Measurements from ENCODE around the gene ZFAND3. TPM values are rescaled to one million over a fixed set of nuclear protein-coding genes. Genes with fewer than 3 reads are reported as not detected.

ZFAND3 gene
- total and polyA plus RNA-seq, 9 donors: 16.6 to 220 (median 51.9) TPM

DNA sequence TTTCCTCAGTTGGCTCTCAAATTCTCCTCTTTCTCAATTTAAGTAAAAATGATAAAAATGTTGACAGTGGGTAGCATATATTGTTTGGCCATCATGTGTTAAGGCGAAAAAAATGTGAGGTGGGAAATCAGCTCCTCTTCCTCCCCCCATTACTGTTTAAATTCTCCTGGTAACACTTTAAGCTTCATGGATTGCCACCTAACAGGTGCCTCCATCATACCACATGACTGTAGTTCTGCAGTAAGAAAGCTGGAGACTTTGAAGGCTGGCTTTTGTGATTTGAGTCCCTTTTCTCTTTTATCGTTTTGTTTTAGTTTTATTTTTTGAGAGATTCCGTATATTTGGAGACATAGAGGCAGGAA is 1.2 kb downstream of the ZFAND3 start:
- no peaks in the 10 kb centered on the region for H3K9me3 ChIP-seq
- H3K27ac ChIP-seq: peak overlapping the region in 1 of 2 donors; percentile 99
- WGBS, 3 donors: 22 to 38% (median 30%) methylated on average over 3 of the region's 3 CpGs
- no peaks in the 10 kb centered on the region for H3K36me3 ChIP-seq
- TF ChIP-seq POLR2A (IDR thresholded peaks at IDR 0.05) (no peak), EP300 (IDR thresholded peaks at IDR 0.05) (no peak)
- TF ChIP-seq, protein P1, sequence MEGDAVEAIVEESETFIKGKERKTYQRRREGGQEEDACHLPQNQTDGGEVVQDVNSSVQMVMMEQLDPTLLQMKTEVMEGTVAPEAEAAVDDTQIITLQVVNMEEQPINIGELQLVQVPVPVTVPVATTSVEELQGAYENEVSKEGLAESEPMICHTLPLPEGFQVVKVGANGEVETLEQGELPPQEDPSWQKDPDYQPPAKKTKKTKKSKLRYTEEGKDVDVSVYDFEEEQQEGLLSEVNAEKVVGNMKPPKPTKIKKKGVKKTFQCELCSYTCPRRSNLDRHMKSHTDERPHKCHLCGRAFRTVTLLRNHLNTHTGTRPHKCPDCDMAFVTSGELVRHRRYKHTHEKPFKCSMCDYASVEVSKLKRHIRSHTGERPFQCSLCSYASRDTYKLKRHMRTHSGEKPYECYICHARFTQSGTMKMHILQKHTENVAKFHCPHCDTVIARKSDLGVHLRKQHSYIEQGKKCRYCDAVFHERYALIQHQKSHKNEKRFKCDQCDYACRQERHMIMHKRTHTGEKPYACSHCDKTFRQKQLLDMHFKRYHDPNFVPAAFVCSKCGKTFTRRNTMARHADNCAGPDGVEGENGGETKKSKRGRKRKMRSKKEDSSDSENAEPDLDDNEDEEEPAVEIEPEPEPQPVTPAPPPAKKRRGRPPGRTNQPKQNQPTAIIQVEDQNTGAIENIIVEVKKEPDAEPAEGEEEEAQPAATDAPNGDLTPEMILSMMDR (IDR thresholded peaks at IDR 0.05): no peak
- no peak for DNase-seq
- H3K4me3 ChIP-seq: peak overlapping the region; percentile 88
- H3K27me3 ChIP-seq: no peaks in the 10 kb centered on the region
- intact Hi-C loops (cut with DNase I): no loop called here
- H3K4me1 ChIP-seq (ENCODE audit: insufficient read depth): peaks cover 12% of the 10 kb centered on the region

DNA sequence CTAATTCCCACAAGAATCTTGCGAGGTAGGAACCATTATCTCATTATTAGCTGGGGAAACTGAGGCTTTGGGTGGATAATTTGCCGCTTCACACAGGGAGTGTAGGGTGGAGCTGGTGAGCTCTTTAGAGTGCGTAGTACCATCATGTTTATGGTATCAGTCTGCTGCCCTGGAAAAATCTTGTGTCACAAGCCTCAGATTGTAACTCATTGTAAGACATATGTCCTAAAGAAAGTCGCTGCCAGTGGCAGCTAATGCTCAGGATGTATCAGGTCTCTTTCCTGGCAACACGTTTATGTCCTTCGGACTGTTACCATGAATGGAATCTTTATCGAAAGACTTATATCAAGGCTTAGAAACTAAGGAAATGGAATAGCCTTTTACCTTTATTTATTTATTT is 1.9 kb downstream of the ZFAND3 start:
- intact Hi-C loops (cut with DNase I): no loop called here
- no peak overlapping the region for H3K27ac ChIP-seq
- no peak for TF ChIP-seq EP300 (IDR thresholded peaks at IDR 0.05)
- no peak for TF ChIP-seq POLR2A (IDR thresholded peaks at IDR 0.05)
- TF ChIP-seq, protein P1 (IDR thresholded peaks at IDR 0.05): no peak
- no peaks in the 10 kb centered on the region for H3K27me3 ChIP-seq
- DNase-seq: no peak
- peaks cover 15% of the 10 kb centered on the region for H3K4me1 ChIP-seq (ENCODE audit: insufficient read depth)
- no peaks in the 10 kb centered on the region for H3K36me3 ChIP-seq
- no peaks in the 10 kb centered on the region for H3K9me3 ChIP-seq
- H3K4me3 ChIP-seq: no peak overlapping the region
- WGBS, 3 donors: 81 to 86% (median 84%) methylated on average over 7 of the region's 7 CpGs

DNA sequence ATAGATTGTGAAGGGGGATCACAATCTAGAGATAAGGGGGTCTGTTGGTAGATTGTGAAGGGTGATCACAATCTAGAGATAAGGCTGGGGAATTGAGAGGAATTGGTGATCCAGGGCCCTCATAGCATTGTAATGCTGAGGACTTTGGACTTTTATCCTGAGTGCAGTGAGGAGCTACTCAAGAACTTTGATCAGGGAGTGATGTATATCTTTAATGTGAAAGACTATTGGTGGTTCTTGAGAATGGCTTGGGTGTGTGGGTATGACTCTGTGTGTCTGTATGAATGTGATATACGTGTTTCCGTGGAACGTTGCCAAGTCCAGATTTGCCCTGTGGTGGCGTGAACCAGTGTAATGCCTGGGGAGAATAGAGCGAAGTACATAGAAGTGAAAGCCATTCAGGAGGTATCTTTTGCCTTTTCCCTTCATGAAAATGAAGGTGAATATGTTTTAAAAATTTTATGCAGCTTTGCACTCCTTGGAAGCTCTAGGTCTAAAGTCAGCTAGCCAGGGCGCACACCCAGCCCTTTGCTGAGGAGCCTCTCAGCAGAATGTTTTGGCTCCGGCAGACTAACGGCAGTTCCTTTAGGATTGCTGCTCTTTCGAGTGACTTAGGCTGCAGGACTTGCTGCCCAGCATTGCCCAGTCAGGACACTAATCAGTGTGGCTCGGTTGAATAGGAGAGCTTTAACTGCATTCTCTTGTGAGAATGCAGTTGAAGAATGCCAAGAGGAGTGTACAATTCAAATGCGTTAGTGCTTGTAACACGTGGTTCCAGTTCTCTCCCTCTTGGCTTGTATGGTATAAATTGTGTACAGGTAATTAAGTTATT is 3.5 kb downstream of the ZFAND3 start:
- intact Hi-C loops (cut with DNase I): no loop called here
- no peak overlapping the region for H3K27ac ChIP-seq
- no peak overlapping the region for H3K4me3 ChIP-seq
- H3K27me3 ChIP-seq: no peaks in the 10 kb centered on the region
- 30 to 40% (median 36%) methylated on average over 12 of the region's 12 CpGs for WGBS, 3 donors
- H3K9me3 ChIP-seq: no peaks in the 10 kb centered on the region
- no peak for TF ChIP-seq EP300 (IDR thresholded peaks at IDR 0.05)
- DNase-seq: no peak
- no peaks in the 10 kb centered on the region for H3K36me3 ChIP-seq
- H3K4me1 ChIP-seq (ENCODE audit: insufficient read depth): peaks cover 16% of the 10 kb centered on the region

DNA sequence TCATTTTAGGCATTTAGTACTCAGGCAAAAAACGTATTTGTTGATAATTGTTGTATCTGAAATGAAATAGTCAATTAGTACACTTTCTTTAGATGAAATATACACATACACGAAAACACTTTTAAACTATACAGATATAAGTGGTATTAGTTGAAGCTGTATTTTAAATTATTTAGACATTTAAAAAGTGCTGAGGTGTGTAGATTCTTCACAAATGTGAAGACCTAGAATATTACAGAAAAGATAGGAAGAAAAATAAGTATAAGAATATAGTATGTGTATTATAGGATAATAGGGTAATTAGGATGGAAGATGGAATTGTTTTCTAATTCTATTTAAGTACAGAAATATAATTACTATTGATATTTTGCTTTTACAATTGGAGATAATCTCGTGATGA is 4.6 kb downstream of the ZFAND3 start:
- H3K4me1 ChIP-seq (ENCODE audit: insufficient read depth): peaks cover 16% of the 10 kb centered on the region
- H3K36me3 ChIP-seq: no peaks in the 10 kb centered on the region
- no peak overlapping the region for H3K27ac ChIP-seq
- H3K27me3 ChIP-seq: no peaks in the 10 kb centered on the region
- 73 to 82% (median 75%) methylated on average over 3 of the region's 3 CpGs for WGBS, 3 donors
- no peak overlapping the region for H3K4me3 ChIP-seq
- H3K9me3 ChIP-seq: no peaks in the 10 kb centered on the region
- no peak for TF ChIP-seq POLR2A (IDR thresholded peaks at IDR 0.05)
- TF ChIP-seq EP300 (IDR thresholded peaks at IDR 0.05): no peak
- TF ChIP-seq, protein P1 (IDR thresholded peaks at IDR 0.05): no peak
- intact Hi-C loops (cut with DNase I): no loop called here
- DNase-seq: no peak

DNA sequence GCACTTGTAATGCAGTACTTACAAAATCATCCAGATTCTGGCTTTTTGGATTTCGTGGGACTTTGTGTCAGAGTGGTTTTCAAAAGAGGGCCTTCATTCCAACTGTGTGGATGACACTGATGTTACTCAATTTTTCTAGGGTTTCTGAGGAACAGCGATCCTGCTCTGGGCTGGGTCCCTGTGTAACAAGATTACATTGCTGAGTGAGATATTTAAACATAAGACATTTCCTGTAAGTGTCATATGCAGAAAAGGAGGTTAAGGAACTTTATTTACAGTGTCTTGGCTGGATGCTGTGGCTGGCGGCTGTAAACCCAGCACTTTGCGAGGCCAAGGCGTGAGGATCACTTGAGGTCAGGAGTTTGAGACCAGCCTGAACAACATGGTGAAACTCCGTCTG is 6.7 kb downstream of the ZFAND3 start:
- no peak for DNase-seq
- H3K9me3 ChIP-seq: no peaks in the 10 kb centered on the region
- H3K27me3 ChIP-seq: no peaks in the 10 kb centered on the region
- WGBS, 3 donors: 79 to 87% (median 80%) methylated on average over 6 of the region's 6 CpGs
- H3K4me3 ChIP-seq: no peak overlapping the region
- TF ChIP-seq, protein P1 (IDR thresholded peaks at IDR 0.05): no peak
- TF ChIP-seq POLR2A (IDR thresholded peaks at IDR 0.05): no peak
- TF ChIP-seq EP300 (IDR thresholded peaks at IDR 0.05): no peak
- no peaks in the 10 kb centered on the region for H3K36me3 ChIP-seq
- peaks cover 20% of the 10 kb centered on the region for H3K4me1 ChIP-seq (ENCODE audit: insufficient read depth)
- H3K27ac ChIP-seq: no peak overlapping the region
- intact Hi-C loops (cut with DNase I): no loop called here
